H9 (cell line): ENCODE results near the gene RILPL2. TPM values are rescaled to one million over a fixed set of nuclear protein-coding genes. Genes with fewer than 3 reads are reported as not detected.
"Not testable (repeated sequence)": the region's sequence is repeated elsewhere in the genome, so short reads cannot be mapped to it uniquely, and the experiment has no call there.

ENCODE experiments used
- DNase-seq: peaks from one replicate; pipeline ENCODE4 v3.0.0-alpha.2; 2017
- H2AFZ ChIP-seq: one replicate; pipeline ENCODE4 v1.6.1; 2013; ENCODE audit warnings: mild to moderate bottlenecking, low read length, control low read depth, moderate library complexity
- H2AK5ac ChIP-seq: 2 replicates; pipeline ENCODE4 v1.6.1; 2013; ENCODE audit warnings: low read length, control low read depth, mixed read lengths; ENCODE audit not compliant: insufficient read length
- H2BK120ac ChIP-seq: one replicate; pipeline ENCODE4 v1.6.1; 2013; ENCODE audit warnings: low read depth, mild to moderate bottlenecking, low read length, control low read depth, inconsistent platforms; ENCODE audit not compliant: poor library complexity, severe bottlenecking
- H2BK12ac ChIP-seq: 2 replicates; pipeline ENCODE4 v1.6.1; 2013; ENCODE audit warnings: low read length, control low read depth, mixed read lengths, low read depth; ENCODE audit not compliant: insufficient read length
- H2BK15ac ChIP-seq: 2 replicates; pipeline ENCODE4 v1.6.1; 2013; ENCODE audit warnings: low read depth, low read length, control low read depth
- H2BK20ac ChIP-seq: one replicate; pipeline ENCODE4 v1.6.1; 2013; ENCODE audit warnings: low read depth, mild to moderate bottlenecking, low read length, control low read depth, inconsistent platforms; ENCODE audit not compliant: poor library complexity, severe bottlenecking
- H2BK5ac ChIP-seq: 2 replicates; pipeline ENCODE4 v1.6.1; 2013; ENCODE audit warnings: low read length, control low read depth, mixed read lengths; ENCODE audit not compliant: insufficient read length
- H3K14ac ChIP-seq: 2 replicates; pipeline ENCODE4 v1.6.1; 2013; ENCODE audit warnings: low read length, control low read depth; ENCODE audit not compliant: insufficient read depth
- H3K18ac ChIP-seq: 2 replicates; pipeline ENCODE4 v1.6.1; 2013; ENCODE audit warnings: low read depth, mild to moderate bottlenecking, mixed read lengths, low read length, control low read depth; ENCODE audit not compliant: insufficient read length
- H3K23ac ChIP-seq: 2 replicates; pipeline ENCODE4 v1.6.1; 2013; ENCODE audit warnings: low read length, control low read depth, mixed read lengths, low read depth; ENCODE audit not compliant: insufficient read length
- H3K23me2 ChIP-seq: 2 replicates; pipeline ENCODE4 v1.6.1; 2013; ENCODE audit warnings: low read depth, mild to moderate bottlenecking, mixed read lengths, low read length, control low read depth; ENCODE audit not compliant: insufficient read length, poor library complexity, severe bottlenecking
- H3K27ac ChIP-seq: 2 replicates; pipeline ENCODE4 v1.5.1; 2013; ENCODE audit warnings: low read length, control low read depth, mixed read lengths, low read depth; ENCODE audit not compliant: insufficient read length
- H3K27me3 ChIP-seq: 2 replicates; pipeline ENCODE4 v1.6.1; 2013; ENCODE audit warnings: low read length, control low read depth, inconsistent platforms; ENCODE audit not compliant: insufficient read depth
- H3K4ac ChIP-seq: 2 replicates; pipeline ENCODE4 v1.6.1; 2013; ENCODE audit warnings: low read depth, mild to moderate bottlenecking, control low read depth, inconsistent platforms, low read length, moderate library complexity
- H3K4me1 ChIP-seq: 2 replicates; pipeline ENCODE4 v1.6.1; 2013; ENCODE audit warnings: low read length, control low read depth, inconsistent platforms; ENCODE audit not compliant: insufficient read depth
- H3K4me2 ChIP-seq: 2 replicates; pipeline ENCODE4 v1.6.1; 2013; ENCODE audit warnings: low read length, control low read depth, mixed read lengths; ENCODE audit not compliant: insufficient read length, insufficient read depth
- H3K56ac ChIP-seq: 2 replicates; pipeline ENCODE4 v1.6.1; 2013; ENCODE audit warnings: low read depth, mild to moderate bottlenecking, mixed read lengths, low read length, control low read depth; ENCODE audit not compliant: insufficient read length
- H3K79me1 ChIP-seq: 2 replicates; pipeline ENCODE4 v1.6.1; 2013; ENCODE audit warnings: low read depth, mild to moderate bottlenecking, moderate library complexity, low read length, control low read depth, inconsistent platforms; ENCODE audit not compliant: insufficient read depth, poor library complexity, severe bottlenecking
- H3K79me2 ChIP-seq: 2 replicates; pipeline ENCODE4 v1.6.1; 2013; ENCODE audit warnings: low read length, control low read depth, inconsistent platforms; ENCODE audit not compliant: insufficient read depth
- H3K9ac ChIP-seq: 2 replicates; pipeline ENCODE4 v1.6.1; 2013; ENCODE audit warnings: low read length, control low read depth, mixed read lengths; ENCODE audit not compliant: insufficient read length; ENCODE audit errors: extremely low read depth
- H3K9me3 ChIP-seq: one replicate; pipeline ENCODE4 v1.6.1; 2013; ENCODE audit warnings: low read depth, low read length, inconsistent platforms; ENCODE audit not compliant: control insufficient read depth
- H3T11ph ChIP-seq: one replicate; pipeline ENCODE4 v1.6.1; 2013; ENCODE audit warnings: mild to moderate bottlenecking, low read length, control low read depth, inconsistent platforms
- H4K20me1 ChIP-seq: one replicate; pipeline ENCODE4 v1.6.1; 2013; ENCODE audit not compliant: control insufficient read depth, insufficient read length, insufficient read depth
- H4K5ac ChIP-seq: 2 replicates; pipeline ENCODE4 v1.6.1; 2013; ENCODE audit warnings: low read depth, mild to moderate bottlenecking, mixed read lengths, low read length, control low read depth; ENCODE audit not compliant: insufficient read length
- H4K8ac ChIP-seq: replicated peaks from 2 replicates; pipeline ENCODE4 v1.6.1; 2013; ENCODE audit warnings: low read length, control low read depth, mixed read lengths, low read depth; ENCODE audit not compliant: insufficient read length
- H4K91ac ChIP-seq: 2 replicates; pipeline ENCODE4 v1.6.1; 2013; ENCODE audit warnings: low read depth, mild to moderate bottlenecking, moderate library complexity, mixed read lengths, low read length, control low read depth; ENCODE audit not compliant: insufficient read length
- H3K27ac Mint-ChIP-seq, 3 experiments: 2 replicates in 2 of 3; 3 replicates in 1 of 3; pipeline ENCODE4 v1.8.0; 2020 to 2021; ENCODE audit warnings: mixed read lengths in 3 of 3, mild to moderate bottlenecking in 1 of 3, moderate library complexity in 1 of 3
- H3K27me3 Mint-ChIP-seq: 2 replicates; pipeline ENCODE4 v1.8.0; 2021; ENCODE audit warnings: low read depth, mild to moderate bottlenecking, moderate library complexity, mixed read lengths
- H3K36me3 Mint-ChIP-seq, 3 experiments: 2 replicates in 2 of 3; 3 replicates in 1 of 3; pipeline ENCODE4 v1.8.0; 2020 to 2021; ENCODE audit warnings: low read depth in 3 of 3, mixed read lengths in 3 of 3; ENCODE audit not compliant: insufficient read depth in 1 of 3
- H3K4me1 Mint-ChIP-seq, 2 experiments: 2 replicates each; pipeline ENCODE4 v1.8.0; 2020; ENCODE audit warnings: mixed read lengths in 2 of 2
- H3K4me3 Mint-ChIP-seq, 2 experiments: 2 replicates in 1 of 2; 3 replicates in 1 of 2; pipeline ENCODE4 v1.8.0; 2020 to 2021; ENCODE audit warnings: mild to moderate bottlenecking in 2 of 2, mixed read lengths in 2 of 2, moderate library complexity in 1 of 2
- H3K9me3 Mint-ChIP-seq, 2 experiments: 2 replicates in 1 of 2; 3 replicates in 1 of 2; pipeline ENCODE4 v1.8.0; 2020; ENCODE audit warnings: mild to moderate bottlenecking in 2 of 2, mixed read lengths in 2 of 2, moderate library complexity in 1 of 2
- CTCF ChIP-seq: fragments of 200-600 bp; sonication (generic); conservative IDR thresholded peaks from 3 replicates; pipeline ENCODE4 v1.8.0; 2021; ENCODE audit warnings: antibody characterized with exemption, mild to moderate bottlenecking
- WGBS: extraction: QIAGEN DNeasy Blood & Tissue Kit; methylation state at CpG from one replicate; pipeline ENCODE4 v1.1.7; 2013; ENCODE audit warnings: missing lambda C conversion rate, low lambda C conversion rate, mixed read lengths; ENCODE audit not compliant: insufficient read length; ENCODE audit errors: extremely low coverage; 5-methylcytosine and 5-hydroxymethylcytosine counted together
- total RNA-seq: library from RNA; stranded (reverse); gene quantifications from 2 replicates; pipeline ENCODE4 v1.2.1, GENCODE V29; 2021

Gene RILPL2
- total RNA-seq, 1 experiment from 2014 or later: 1.4 TPM

- H3K14ac ChIP-seq: no peak overlapping the region
- H3K4me3 Mint-ChIP-seq: no peak overlapping the region
- H3K9me3 ChIP-seq: no peaks in the 10 kb centered on the region
- no peaks in the 10 kb centered on the region for H3K4me1 ChIP-seq
- no peaks in the 10 kb centered on the region for H3K79me1 ChIP-seq
- H3K27me3 ChIP-seq: no peaks in the 10 kb centered on the region
- no peak overlapping the region for H3T11ph ChIP-seq
- no peaks in the 10 kb centered on the region for H3K23me2 ChIP-seq
- H3K79me2 ChIP-seq: no peaks in the 10 kb centered on the region
- H4K20me1 ChIP-seq: no peaks in the 10 kb centered on the region
- no peak overlapping the region for H2AFZ ChIP-seq
- no CpG with 5 or more reads among the region's 6 CpGs for WGBS
- H3K27me3 Mint-ChIP-seq: no peaks in the 10 kb centered on the region
- no peaks in the 10 kb centered on the region for H3K9me3 Mint-ChIP-seq
- H2BK12ac ChIP-seq: no peak overlapping the region
- no peak overlapping the region for H4K5ac ChIP-seq
- H3K56ac ChIP-seq: no peak overlapping the region
- no peak overlapping the region for H3K4ac ChIP-seq
- no peaks in the 10 kb centered on the region for H3K4me1 Mint-ChIP-seq
- H3K27ac Mint-ChIP-seq: no peak overlapping the region
- H2BK120ac ChIP-seq: no peak overlapping the region
- no peak for DNase-seq
- no peak overlapping the region for H2BK15ac ChIP-seq
- no peak overlapping the region for H2BK20ac ChIP-seq
- H3K23ac ChIP-seq: no peak overlapping the region
- H3K18ac ChIP-seq: no peak overlapping the region
- H2AK5ac ChIP-seq: no peak overlapping the region
- H4K8ac ChIP-seq: no peak overlapping the region
- no peak overlapping the region for H3K9ac ChIP-seq
- H3K36me3 Mint-ChIP-seq: peaks cover 0 to 9% (median 2%) of the 10 kb centered on the region in 3 experiments; a peak in 3 of 7 replicates
- H3K27ac ChIP-seq: no peak overlapping the region
- H3K4me2 ChIP-seq: no peak overlapping the region
- no peak overlapping the region for H4K91ac ChIP-seq
- no peak for TF ChIP-seq CTCF
- H2BK5ac ChIP-seq: no peak overlapping the region
Observed at GRCh38 chr12:123482876-123483275, 46.4 kb upstream of the RILPL2 start.

DNA sequence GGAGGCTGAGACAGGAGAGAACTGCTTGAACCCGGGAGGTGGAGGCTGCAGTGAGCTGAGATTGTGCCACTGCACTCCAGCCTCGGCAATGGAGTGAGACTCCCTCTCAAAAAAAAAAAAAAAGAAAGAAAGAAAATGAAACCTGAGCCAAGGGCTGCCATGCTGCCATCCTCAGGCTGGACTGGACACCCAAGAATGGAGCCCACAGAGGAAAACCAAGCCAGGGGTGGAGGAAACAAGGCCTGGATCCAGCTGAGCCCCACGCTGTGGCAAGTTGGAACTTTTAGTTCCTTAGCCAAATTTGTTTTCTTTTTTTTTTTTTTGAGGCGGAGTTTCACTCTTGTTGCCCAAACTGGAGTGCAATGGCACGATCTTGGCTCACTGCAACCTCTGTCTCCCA is 44.8 kb upstream of the RILPL2 start:
- not testable (repeated sequence) for H3K18ac ChIP-seq, H3K79me2 ChIP-seq, H3K56ac ChIP-seq, H2BK15ac ChIP-seq, H4K8ac ChIP-seq, DNase-seq, H4K5ac ChIP-seq, H2BK20ac ChIP-seq, H2AK5ac ChIP-seq, H4K91ac ChIP-seq, H3K9me3 ChIP-seq, H3K79me1 ChIP-seq, H3K23ac ChIP-seq, H3K4ac ChIP-seq, H3K4me3 Mint-ChIP-seq, H2AFZ ChIP-seq, H3K9me3 Mint-ChIP-seq, H3K4me1 ChIP-seq, H2BK12ac ChIP-seq, H3K27ac Mint-ChIP-seq, H3T11ph ChIP-seq, H3K4me2 ChIP-seq, H2BK120ac ChIP-seq, H3K27me3 ChIP-seq, H3K14ac ChIP-seq, H3K4me1 Mint-ChIP-seq, H3K9ac ChIP-seq, H3K23me2 ChIP-seq, H2BK5ac ChIP-seq, H3K27me3 Mint-ChIP-seq, H4K20me1 ChIP-seq, H3K27ac ChIP-seq
- peaks cover 2 to 15% (median 3%) of the 10 kb centered on the region in 3 experiments; a peak in 4 of 7 replicates for H3K36me3 Mint-ChIP-seq
- no CpG with 5 or more reads among the region's 5 CpGs for WGBS
